ENCODE results near the gene RHBDL3. TPM values are rescaled to one million over a fixed set of nuclear protein-coding genes. Genes with fewer than 3 reads are reported as not detected.

Gene RHBDL3
- total and polyA plus RNA-seq, 9 donors: 0.83 to 5.6 (median 2.0) TPM

GRCh38 chr17:32299580-32300164 is 34.0 kb downstream of the RHBDL3 start:
- no peak for DNase-seq
- H3K36me3 ChIP-seq: no peaks in the 10 kb centered on the region
- no peaks in the 10 kb centered on the region for H3K27me3 ChIP-seq
- TF ChIP-seq POLR2A (IDR thresholded peaks at IDR 0.05): no peak
- no peak for TF ChIP-seq EP300 (IDR thresholded peaks at IDR 0.05)
- no peak for TF ChIP-seq CTCF (IDR thresholded peaks at IDR 0.05)
- no peak overlapping the region for H3K27ac ChIP-seq
- intact Hi-C loops (cut with DNase I): no loop called here
- no peak overlapping the region for H3K4me3 ChIP-seq
- H3K9me3 ChIP-seq: no peaks in the 10 kb centered on the region
- 88 to 94% (median 90%) methylated on average over 7 of the region's 7 CpGs for WGBS, 3 donors
- H3K4me1 ChIP-seq (ENCODE audit: insufficient read depth): no peaks in the 10 kb centered on the region

GRCh38 chr17:32302037-32302436 is 36.4 kb downstream of the RHBDL3 start:
- intact Hi-C loops (cut with DNase I): no loop called here
- Histone ChIP-seq H3K4me3 (no peak overlapping the region), H3K27me3 (no peaks in the 10 kb centered on the region), H3K36me3 (no peaks in the 10 kb centered on the region), H3K27ac (no peak overlapping the region), H3K4me1 (ENCODE audit: insufficient read depth) (no peaks in the 10 kb centered on the region), H3K9me3 (no peaks in the 10 kb centered on the region)
- no peak for DNase-seq
- TF ChIP-seq POLR2A (IDR thresholded peaks at IDR 0.05) (no peak), CTCF (IDR thresholded peaks at IDR 0.05) (no peak), EP300 (IDR thresholded peaks at IDR 0.05) (no peak)
- 82 to 91% (median 88%) methylated on average over 4 of the region's 4 CpGs for WGBS, 3 donors

GRCh38 chr17:32302860-32303649 is 37.4 kb downstream of the RHBDL3 start:
- intact Hi-C loops (cut with DNase I): no loop called here
- Histone ChIP-seq H3K36me3 (no peaks in the 10 kb centered on the region), H3K27ac (peak overlapping the region; percentile 26 to 60), H3K4me1 (ENCODE audit: insufficient read depth) (no peaks in the 10 kb centered on the region), H3K27me3 (no peaks in the 10 kb centered on the region), H3K4me3 (no peak overlapping the region), H3K9me3 (no peaks in the 10 kb centered on the region)
- 58 to 73% (median 65%) methylated on average over 10 of the region's 10 CpGs for WGBS, 3 donors
- DNase-seq: peak in 2 of 5 donors; percentile 41 to 62
- TF ChIP-seq CTCF (IDR thresholded peaks at IDR 0.05): no peak
- TF ChIP-seq EP300 (IDR thresholded peaks at IDR 0.05): no peak
- no peak for TF ChIP-seq POLR2A (IDR thresholded peaks at IDR 0.05)

GRCh38 chr17:32303781-32304288 is 38.2 kb downstream of the RHBDL3 start:
- no peaks in the 10 kb centered on the region for H3K36me3 ChIP-seq
- no peak overlapping the region for H3K4me3 ChIP-seq
- intact Hi-C loops (cut with DNase I): no loop called here
- no peak for TF ChIP-seq POLR2A (IDR thresholded peaks at IDR 0.05)
- TF ChIP-seq CTCF (IDR thresholded peaks at IDR 0.05): no peak
- TF ChIP-seq EP300 (IDR thresholded peaks at IDR 0.05): no peak
- H3K4me1 ChIP-seq (ENCODE audit: insufficient read depth): no peaks in the 10 kb centered on the region
- peak overlapping the region in 1 of 2 donors; percentile 26 for H3K27ac ChIP-seq
- no peaks in the 10 kb centered on the region for H3K27me3 ChIP-seq
- no peaks in the 10 kb centered on the region for H3K9me3 ChIP-seq
- 28 to 40% (median 40%) methylated on average over 2 of the region's 2 CpGs for WGBS, 3 donors
- DNase-seq: no peak

Data from ovary (tissue), 9 donors.